K562 (cell line): Measurements from ENCODE around the gene NUDT22. TPM values are rescaled to one million over a fixed set of nuclear protein-coding genes. Genes with fewer than 3 reads are reported as not detected.

ENCODE experiments used
- BCOR ChIP-seq: fragments of 450-650 bp; IDR thresholded peaks from 2 replicates; pipeline ENCODE4 v1.6.1; 2016
- BRD9 ChIP-seq: fragments of 450-650 bp; IDR thresholded peaks from 2 replicates; pipeline ENCODE4 v1.6.1; 2018; ENCODE audit warnings: low read depth; ENCODE audit not compliant: partially characterized antibody
- GABPB2 ChIP-seq: fragments of 250-450 bp; sonication (Bioruptor Pico); conservative IDR thresholded peaks from 2 replicates; pipeline ENCODE4 v1.5.1; 2021; ENCODE audit warnings: mild to moderate bottlenecking
- MAFK ChIP-seq: IDR thresholded peaks from 2 replicates; pipeline ENCODE4 v1.6.1; 2011; ENCODE audit warnings: low read length, improper control_type of control experiment
- POLR2B ChIP-seq: fragments of 450-650 bp; IDR thresholded peaks from 2 replicates; pipeline ENCODE4 v1.6.1; 2018; ENCODE audit warnings: low read depth; ENCODE audit not compliant: partially characterized antibody
- ZNF134 ChIP-seq: fragments of 250-450 bp; sonication (Bioruptor Pico); conservative IDR thresholded peaks from 2 replicates; pipeline ENCODE4 v1.4.0; 2020
- polyA plus RNA-seq, 8 experiments: library from polyadenylated mRNA; depleted of rRNA in 4 of 8; stranded (reverse) in 5 of 8; unstranded in 3 of 8; fragments of >200 nt; fragmentation: Nextera tagmentation in 2 of 8; fragmentation: Illumina TruSeq in 1 of 8; extraction: Ambion mirVana in 2 of 8; extraction: Trizol in 1 of 8; gene quantifications; 2 replicates each; pipeline versions ENCODE4 v1.2.1 to v1.2.3, GENCODE V29; 2011 to 2014; ENCODE audit warnings: inconsistent platforms in 1 of 8, missing spikeins in 1 of 8
- total RNA-seq, 7 experiments: library from RNA; depleted of rRNA in 6 of 7; stranded (reverse); fragments of >200 nt in 6 of 7; fragmentation: Illumina TruSeq in 2 of 7; extraction: Trizol in 2 of 7; gene quantifications; 2 replicates each; pipeline versions ENCODE4 v1.2.1 to v1.2.3, GENCODE V29; 2011 to 2021; ENCODE audit warnings: low replicate concordance in 1 of 7
- TF ChIP-seq, protein P1 (sequence below): fragments of 250-450 bp; sonication (Bioruptor Pico); IDR thresholded peaks from 2 replicates; pipeline ENCODE4 v1.5.0; 2021
- TF ChIP-seq, protein P2 (sequence below), 2 experiments: fragments of 450-650 bp; IDR thresholded peaks; 2 replicates each; pipeline ENCODE4 v1.6.1; 2018; ENCODE audit warnings: mild to moderate bottlenecking in 2 of 2, low read depth in 1 of 2; ENCODE audit not compliant: partially characterized antibody in 2 of 2
- TF ChIP-seq, protein P3 (sequence below): fragments of 250-450 bp; sonication (Bioruptor Pico); IDR thresholded peaks from 2 replicates; pipeline ENCODE4 v1.5.0; 2020; ENCODE audit warnings: mild to moderate bottlenecking
- TF ChIP-seq, protein P4 (sequence below), 2 experiments: fragments of 450-650 bp; IDR thresholded peaks; 2 replicates each; pipeline ENCODE4 v1.6.1; 2016; ENCODE audit warnings: mild to moderate bottlenecking in 2 of 2, borderline replicate concordance in 1 of 2, low read depth in 1 of 2, moderate library complexity in 1 of 2

NUDT22 gene
- total and polyA plus RNA-seq, 9 of the 15 experiments (the other 6 are each of a cell fraction or from before 2014, with no cell fraction given), result 6.3 to 92.6 (median 37.4) TPM

DNA sequence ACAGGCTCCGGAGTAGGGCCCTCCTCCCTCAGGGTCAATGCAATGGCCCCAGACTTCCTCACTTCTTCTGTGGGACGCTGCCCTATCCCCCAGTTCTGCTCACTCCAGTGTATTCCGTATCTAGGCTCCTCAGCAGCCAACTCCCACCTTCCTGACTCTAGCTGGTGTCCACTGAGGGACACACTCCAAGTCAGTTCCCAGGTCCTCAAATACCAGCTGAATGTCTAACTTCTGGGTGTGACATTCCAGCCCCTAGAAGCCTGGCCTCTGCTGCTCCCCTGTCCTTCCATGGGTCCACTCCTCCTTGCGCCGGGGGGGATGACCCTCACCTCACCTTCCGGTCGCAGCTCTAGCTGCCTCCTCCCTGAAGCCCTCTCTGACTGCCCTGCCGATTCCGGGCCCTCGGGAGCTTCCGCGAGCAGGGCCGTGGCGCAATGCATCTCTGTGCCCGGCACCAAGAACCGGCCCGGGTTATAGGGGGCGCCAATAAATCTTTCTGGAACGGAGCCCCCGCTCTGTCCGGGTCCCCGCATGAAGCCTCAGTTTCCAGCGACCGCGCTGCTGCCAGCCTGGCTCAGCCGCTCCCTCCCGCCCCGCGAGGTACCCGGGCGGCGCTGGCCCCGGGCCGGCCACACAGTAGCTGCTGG, 42.9 kb downstream of the NUDT22 start (continued):
- TF ChIP-seq, protein P1, sequence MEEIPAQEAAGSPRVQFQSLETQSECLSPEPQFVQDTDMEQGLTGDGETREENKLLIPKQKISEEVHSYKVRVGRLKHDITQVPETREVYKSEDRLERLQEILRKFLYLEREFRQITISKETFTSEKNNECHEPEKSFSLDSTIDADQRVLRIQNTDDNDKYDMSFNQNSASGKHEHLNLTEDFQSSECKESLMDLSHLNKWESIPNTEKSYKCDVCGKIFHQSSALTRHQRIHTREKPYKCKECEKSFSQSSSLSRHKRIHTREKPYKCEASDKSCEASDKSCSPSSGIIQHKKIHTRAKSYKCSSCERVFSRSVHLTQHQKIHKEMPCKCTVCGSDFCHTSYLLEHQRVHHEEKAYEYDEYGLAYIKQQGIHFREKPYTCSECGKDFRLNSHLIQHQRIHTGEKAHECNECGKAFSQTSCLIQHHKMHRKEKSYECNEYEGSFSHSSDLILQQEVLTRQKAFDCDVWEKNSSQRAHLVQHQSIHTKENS (CRISPR knock-in tag), result 0 out of 2 replicates have a peak, but pooled peaks have one; percentile 31
- no peak for TF ChIP-seq MAFK
- peak; percentile 88 for TF ChIP-seq BCOR
- TF ChIP-seq, protein P2, sequence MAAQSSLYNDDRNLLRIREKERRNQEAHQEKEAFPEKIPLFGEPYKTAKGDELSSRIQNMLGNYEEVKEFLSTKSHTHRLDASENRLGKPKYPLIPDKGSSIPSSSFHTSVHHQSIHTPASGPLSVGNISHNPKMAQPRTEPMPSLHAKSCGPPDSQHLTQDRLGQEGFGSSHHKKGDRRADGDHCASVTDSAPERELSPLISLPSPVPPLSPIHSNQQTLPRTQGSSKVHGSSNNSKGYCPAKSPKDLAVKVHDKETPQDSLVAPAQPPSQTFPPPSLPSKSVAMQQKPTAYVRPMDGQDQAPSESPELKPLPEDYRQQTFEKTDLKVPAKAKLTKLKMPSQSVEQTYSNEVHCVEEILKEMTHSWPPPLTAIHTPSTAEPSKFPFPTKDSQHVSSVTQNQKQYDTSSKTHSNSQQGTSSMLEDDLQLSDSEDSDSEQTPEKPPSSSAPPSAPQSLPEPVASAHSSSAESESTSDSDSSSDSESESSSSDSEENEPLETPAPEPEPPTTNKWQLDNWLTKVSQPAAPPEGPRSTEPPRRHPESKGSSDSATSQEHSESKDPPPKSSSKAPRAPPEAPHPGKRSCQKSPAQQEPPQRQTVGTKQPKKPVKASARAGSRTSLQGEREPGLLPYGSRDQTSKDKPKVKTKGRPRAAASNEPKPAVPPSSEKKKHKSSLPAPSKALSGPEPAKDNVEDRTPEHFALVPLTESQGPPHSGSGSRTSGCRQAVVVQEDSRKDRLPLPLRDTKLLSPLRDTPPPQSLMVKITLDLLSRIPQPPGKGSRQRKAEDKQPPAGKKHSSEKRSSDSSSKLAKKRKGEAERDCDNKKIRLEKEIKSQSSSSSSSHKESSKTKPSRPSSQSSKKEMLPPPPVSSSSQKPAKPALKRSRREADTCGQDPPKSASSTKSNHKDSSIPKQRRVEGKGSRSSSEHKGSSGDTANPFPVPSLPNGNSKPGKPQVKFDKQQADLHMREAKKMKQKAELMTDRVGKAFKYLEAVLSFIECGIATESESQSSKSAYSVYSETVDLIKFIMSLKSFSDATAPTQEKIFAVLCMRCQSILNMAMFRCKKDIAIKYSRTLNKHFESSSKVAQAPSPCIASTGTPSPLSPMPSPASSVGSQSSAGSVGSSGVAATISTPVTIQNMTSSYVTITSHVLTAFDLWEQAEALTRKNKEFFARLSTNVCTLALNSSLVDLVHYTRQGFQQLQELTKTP (IDR thresholded peaks at IDR 0.05; ENCODE audit: low read depth in 1 of 2, partially characterized antibody in 2 of 2), result peak; percentile 55
- TF ChIP-seq POLR2B, result peak; percentile 51
- 0 out of 2 replicates have a peak, but pooled peaks have one; percentile 3 for TF ChIP-seq ZNF134 (CRISPR knock-in tag)
- TF ChIP-seq GABPB2 (CRISPR knock-in tag), result no peak
- TF ChIP-seq, protein P3, sequence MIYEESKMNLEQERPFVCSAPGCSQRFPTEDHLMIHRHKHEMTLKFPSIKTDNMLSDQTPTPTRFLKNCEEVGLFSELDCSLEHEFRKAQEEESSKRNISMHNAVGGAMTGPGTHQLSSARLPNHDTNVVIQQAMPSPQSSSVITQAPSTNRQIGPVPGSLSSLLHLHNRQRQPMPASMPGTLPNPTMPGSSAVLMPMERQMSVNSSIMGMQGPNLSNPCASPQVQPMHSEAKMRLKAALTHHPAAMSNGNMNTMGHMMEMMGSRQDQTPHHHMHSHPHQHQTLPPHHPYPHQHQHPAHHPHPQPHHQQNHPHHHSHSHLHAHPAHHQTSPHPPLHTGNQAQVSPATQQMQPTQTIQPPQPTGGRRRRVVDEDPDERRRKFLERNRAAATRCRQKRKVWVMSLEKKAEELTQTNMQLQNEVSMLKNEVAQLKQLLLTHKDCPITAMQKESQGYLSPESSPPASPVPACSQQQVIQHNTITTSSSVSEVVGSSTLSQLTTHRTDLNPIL, result 0 out of 2 replicates have a peak, but pooled peaks have one; percentile 15
- peak; percentile 19 for TF ChIP-seq BRD9
- TF ChIP-seq, protein P4, sequence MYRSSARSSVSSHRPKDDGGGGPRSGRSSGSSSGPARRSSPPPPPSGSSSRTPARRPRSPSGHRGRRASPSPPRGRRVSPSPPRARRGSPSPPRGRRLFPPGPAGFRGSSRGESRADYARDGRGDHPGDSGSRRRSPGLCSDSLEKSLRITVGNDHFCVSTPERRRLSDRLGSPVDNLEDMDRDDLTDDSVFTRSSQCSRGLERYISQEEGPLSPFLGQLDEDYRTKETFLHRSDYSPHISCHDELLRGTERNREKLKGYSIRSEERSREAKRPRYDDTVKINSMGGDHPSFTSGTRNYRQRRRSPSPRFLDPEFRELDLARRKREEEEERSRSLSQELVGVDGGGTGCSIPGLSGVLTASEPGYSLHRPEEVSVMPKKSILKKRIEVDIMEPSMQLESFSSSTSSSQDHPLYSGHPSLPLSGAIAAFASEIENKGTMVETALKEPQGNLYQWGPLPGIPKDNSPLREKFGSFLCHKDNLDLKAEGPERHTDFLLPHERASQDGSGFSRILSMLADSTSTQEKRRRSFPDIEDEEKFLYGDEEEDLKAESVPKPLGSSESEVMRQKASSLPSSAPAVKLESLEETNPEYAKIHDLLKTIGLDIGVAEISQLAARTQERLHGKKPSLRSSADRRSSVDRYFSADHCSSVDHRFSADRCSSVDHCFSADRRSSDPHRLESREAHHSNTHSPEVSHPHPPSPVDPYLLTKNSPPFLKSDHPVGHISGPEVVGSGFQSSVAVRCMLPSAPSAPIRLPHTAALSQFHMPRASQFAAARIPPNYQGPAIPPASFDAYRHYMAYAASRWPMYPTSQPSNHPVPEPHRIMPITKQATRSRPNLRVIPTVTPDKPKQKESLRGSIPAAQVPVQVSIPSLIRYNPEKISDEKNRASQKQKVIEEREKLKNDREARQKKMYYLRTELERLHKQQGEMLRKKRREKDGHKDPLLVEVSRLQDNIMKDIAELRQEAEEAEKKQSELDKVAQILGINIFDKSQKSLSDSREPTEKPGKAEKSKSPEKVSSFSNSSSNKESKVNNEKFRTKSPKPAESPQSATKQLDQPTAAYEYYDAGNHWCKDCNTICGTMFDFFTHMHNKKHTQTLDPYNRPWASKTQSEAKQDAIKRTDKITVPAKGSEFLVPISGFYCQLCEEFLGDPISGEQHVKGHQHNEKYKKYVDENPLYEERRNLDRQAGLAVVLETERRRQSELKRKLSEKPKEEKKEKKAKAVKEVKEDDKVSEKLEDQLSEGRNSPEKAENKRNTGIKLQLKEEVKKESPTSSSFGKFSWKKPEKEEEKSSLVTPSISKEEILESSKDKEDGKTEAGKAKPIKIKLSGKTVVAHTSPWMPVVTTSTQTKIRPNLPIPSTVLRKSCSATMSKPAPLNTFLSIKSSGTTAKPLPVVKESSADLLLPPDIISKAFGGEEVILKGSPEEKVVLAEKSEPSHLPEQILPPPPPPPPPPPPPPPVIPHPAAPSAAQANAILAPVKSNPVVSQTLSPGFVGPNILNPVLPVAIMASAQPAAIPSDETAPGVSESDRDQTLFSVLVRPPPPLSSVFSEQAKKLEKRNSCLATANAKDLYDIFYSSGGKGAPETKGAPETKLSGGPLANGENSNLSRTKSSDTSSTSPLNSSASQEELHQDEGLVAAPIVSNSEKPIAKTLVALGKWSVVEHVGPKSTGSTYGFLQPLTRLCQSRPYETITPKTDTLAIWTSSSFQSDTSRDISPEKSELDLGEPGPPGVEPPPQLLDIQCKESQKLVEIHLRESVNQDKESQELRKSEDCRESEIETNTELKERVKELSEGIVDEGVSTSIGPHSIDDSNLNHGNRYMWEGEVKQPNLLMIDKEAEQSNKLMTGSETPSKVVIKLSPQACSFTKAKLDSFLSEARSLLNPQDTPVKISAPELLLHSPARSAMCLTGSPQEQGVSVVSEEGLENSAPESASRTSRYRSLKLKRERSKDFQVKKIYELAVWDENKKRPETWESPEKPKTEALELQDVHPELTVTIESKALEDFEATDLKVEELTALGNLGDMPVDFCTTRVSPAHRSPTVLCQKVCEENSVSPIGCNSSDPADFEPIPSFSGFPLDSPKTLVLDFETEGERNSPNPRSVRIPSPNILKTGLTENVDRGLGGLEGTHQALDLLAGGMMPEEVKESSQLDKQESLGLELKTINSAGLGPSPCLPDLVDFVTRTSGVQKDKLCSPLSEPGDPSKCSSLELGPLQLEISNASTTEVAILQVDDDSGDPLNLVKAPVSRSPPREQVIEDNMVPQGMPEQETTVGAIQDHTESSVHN (IDR thresholded peaks at IDR 0.05; ENCODE audit: borderline replicate concordance in 1 of 2, low read depth in 1 of 2), result no peak; a peak in 1 of 4 replicates
